NB4 (cell line): ENCODE results near the gene STAT5B.
"Not testable (repeated sequence)": the region's sequence is repeated elsewhere in the genome, so short reads cannot be mapped to it uniquely, and the experiment has no call there.

Experiments
- DNase-seq: peaks from one replicate; pipeline ENCODE4 v3.0.0; 2010; ENCODE audit warnings: low read depth
- H3K4me3 ChIP-seq: one replicate; pipeline ENCODE4 v1.5.1; 2011; ENCODE audit warnings: mild to moderate bottlenecking, low read depth, low read length, moderate library complexity
- MYC ChIP-seq: IDR thresholded peaks from 2 replicates; pipeline ENCODE4 v1.6.1; 2011; ENCODE audit warnings: low read depth, low read length
- POLR2A ChIP-seq: IDR thresholded peaks from 2 replicates; pipeline ENCODE4 v1.6.1; 2011; ENCODE audit warnings: mild to moderate bottlenecking; ENCODE audit not compliant: insufficient read length; ENCODE audit errors: extremely low read depth
- TF ChIP-seq, protein P1 (sequence below): IDR thresholded peaks from one replicate; pipeline ENCODE4 v1.5.1; 2012; ENCODE audit warnings: low read depth, low read length
- TF ChIP-seq, protein P2 (sequence below): IDR thresholded peaks from 2 replicates; pipeline ENCODE4 v1.6.1; 2011; ENCODE audit warnings: low read depth, low read length

Gene STAT5B

DNA sequence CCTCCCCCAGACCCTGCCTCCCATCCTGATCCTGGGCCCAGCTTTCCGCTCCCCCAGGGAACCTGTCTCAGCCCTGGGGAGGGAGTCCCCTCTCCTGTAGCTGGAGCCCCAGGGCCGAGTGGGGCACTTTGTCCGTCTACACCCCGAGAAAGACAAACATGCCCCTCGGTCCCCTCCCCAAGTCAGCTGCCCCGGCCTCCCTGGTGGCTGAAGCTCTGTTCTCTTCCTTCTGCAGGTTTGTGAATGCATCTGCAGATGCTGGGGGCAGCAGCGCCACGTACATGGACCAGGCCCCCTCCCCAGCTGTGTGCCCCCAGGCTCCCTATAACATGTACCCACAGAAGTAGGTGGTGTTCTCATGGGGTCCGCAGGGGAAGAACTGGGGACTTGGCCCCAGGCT lies 33.0 kb upstream of the STAT5B start:
- DNase-seq: no peak
- TF ChIP-seq POLR2A: no peak
- TF ChIP-seq, protein P1, sequence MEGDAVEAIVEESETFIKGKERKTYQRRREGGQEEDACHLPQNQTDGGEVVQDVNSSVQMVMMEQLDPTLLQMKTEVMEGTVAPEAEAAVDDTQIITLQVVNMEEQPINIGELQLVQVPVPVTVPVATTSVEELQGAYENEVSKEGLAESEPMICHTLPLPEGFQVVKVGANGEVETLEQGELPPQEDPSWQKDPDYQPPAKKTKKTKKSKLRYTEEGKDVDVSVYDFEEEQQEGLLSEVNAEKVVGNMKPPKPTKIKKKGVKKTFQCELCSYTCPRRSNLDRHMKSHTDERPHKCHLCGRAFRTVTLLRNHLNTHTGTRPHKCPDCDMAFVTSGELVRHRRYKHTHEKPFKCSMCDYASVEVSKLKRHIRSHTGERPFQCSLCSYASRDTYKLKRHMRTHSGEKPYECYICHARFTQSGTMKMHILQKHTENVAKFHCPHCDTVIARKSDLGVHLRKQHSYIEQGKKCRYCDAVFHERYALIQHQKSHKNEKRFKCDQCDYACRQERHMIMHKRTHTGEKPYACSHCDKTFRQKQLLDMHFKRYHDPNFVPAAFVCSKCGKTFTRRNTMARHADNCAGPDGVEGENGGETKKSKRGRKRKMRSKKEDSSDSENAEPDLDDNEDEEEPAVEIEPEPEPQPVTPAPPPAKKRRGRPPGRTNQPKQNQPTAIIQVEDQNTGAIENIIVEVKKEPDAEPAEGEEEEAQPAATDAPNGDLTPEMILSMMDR: no peak
- TF ChIP-seq MYC: no peak
- TF ChIP-seq, protein P2, sequence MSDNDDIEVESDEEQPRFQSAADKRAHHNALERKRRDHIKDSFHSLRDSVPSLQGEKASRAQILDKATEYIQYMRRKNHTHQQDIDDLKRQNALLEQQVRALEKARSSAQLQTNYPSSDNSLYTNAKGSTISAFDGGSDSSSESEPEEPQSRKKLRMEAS: no peak
- no peak overlapping the region for H3K4me3 ChIP-seq

- no peak for DNase-seq
- TF ChIP-seq MYC: no peak
- TF ChIP-seq, protein P1: no peak
- H3K4me3 ChIP-seq: no peak overlapping the region
Measured at GRCh38 chr17:42308446-42308845, 32.3 kb upstream of the STAT5B start.

DNA sequence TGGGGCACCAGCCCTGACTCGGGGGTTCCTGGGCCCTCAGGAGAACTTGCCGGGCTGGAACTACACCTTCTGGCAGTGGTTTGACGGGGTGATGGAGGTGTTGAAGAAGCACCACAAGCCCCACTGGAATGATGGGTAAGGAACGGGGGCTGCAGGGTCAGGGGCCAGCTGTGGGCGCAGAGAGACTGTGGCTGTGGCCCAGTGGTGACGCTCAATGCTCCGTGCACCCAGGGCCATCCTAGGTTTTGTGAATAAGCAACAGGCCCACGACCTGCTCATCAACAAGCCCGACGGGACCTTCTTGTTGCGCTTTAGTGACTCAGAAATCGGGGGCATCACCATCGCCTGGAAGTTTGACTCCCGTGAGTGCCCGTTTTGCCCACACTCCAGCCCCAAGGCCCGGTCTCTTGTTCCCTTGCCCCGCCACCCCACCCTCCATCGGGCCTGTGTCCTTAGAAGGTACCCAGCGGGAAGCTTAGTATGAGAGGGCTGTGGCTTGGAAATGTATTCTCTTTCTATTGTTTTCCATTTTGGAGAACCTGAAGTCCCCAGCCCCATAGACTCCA lies 31.3 kb upstream of the STAT5B start:
- DNase-seq: no peak
- TF ChIP-seq, protein P2: no peak
- TF ChIP-seq, protein P1: no peak
- TF ChIP-seq MYC (no peak), POLR2A (no peak)
- no peak overlapping the region for H3K4me3 ChIP-seq

DNA sequence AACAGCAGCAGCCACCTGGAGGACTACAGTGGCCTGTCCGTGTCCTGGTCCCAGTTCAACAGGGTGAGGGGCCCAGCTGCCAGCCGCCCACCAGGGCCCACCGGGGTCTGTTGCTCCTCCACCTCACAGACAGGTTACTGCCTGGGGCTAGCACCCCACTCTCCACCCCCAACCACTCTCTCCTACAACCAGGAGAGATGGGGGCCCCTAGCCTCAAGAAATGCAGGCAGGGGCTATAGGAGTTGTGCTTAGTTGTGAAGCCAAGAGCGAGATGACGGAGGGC lies 30.1 kb upstream of the STAT5B start:
- TF ChIP-seq, protein P1: no peak
- TF ChIP-seq MYC (no peak), POLR2A (no peak)
- TF ChIP-seq, protein P2: no peak
- DNase-seq: no peak
- H3K4me3 ChIP-seq: no peak overlapping the region

DNA sequence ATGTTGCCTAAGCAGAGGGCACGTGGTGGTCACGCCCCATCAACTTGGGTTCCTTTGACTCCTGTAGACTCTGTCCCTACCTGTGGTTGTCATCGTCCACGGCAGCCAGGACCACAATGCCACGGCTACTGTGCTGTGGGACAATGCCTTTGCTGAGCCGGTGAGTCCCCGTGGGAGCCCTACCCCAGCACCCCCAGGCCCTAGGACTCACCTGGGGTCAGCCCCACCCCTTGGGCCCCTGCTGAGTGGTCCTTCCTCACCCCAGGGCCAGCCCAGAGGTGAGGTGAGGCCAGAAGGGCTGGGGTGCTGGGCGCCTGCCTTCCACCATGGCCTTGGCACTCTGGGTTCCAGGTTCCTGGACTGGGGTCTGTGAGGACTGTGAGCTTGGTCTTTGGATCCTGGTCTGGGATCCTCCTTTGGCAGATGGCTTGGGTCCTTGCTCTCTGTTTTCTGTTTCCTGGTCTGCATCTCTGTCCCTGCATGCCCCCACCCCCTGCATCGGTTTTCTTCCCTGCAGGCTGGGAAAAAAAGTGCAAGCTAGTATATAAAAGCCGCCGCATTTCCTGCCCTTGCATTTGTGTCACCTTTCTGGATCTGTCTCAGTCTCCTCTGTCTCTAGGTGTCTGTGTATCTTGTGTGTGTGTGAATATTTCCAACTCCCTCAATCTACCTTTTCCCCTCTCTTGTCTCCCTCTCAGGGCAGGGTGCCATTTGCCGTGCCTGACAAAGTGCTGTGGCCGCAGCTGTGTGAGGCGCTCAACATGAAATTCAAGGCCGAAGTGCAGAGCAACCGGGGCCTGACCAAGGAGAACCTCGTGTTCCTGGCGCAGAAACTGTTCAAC lies 29.6 kb upstream of the STAT5B start:
- no peak for DNase-seq
- H3K4me3 ChIP-seq: no peak overlapping the region
- no peak for TF ChIP-seq POLR2A
- TF ChIP-seq, protein P1: no peak

DNA sequence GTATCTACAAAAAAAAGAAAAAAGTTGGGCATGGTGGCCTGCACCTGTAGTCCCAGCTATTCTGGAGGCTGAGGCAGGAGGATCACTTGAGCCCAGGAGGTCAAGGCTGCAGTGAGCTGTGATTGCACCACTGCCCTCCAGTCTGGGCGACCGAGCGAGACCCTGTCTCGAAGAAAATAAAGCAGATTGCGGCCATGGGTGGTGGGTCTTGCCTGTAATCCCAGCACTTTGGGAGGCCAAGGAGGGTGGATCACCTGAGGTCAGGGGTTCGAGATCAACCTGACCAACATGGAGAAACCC lies 28.8 kb upstream of the STAT5B start:
- not testable (repeated sequence) for DNase-seq, H3K4me3 ChIP-seq
